Tibial artery (tissue), 4 donors: Measurements from ENCODE around the gene RAP1GAP2.

Experiments
- DNase-seq, 2 donors: peaks; one replicate each; pipeline ENCODE4 v3.0.0-alpha.2; 2019
- H3K27ac ChIP-seq, 2 donors: fragments of 200-600 bp; sonication (generic) in 1 of 2; 1 replicate in 1 of 2; 2 replicates in 1 of 2; pipeline ENCODE4 v1.5.1; 2018 to 2019; ENCODE audit warnings: mild to moderate bottlenecking in 1 of 2
- H3K27me3 ChIP-seq, 2 donors: fragments of 200-600 bp; sonication (generic) in 1 of 2; one replicate each; pipeline versions ENCODE4 v1.5.1 to v1.6.0; 2016 to 2019
- H3K36me3 ChIP-seq, 3 donors: fragments of 200-600 bp; sonication (generic) in 2 of 3; one replicate each; pipeline ENCODE4 v1.5.1; 2016 to 2019; ENCODE audit warnings: mild to moderate bottlenecking in 2 of 3
- H3K4me1 ChIP-seq, 4 donors: fragments of 200-600 bp; sonication (generic) in 2 of 4; 1 replicate in 3 of 4; 2 replicates in 1 of 4; pipeline ENCODE4 v1.5.1; 2016 to 2019
- H3K4me3 ChIP-seq, 2 donors: fragments of 200-600 bp; sonication (generic) in 1 of 2; 1 replicate in 1 of 2; 2 replicates in 1 of 2; pipeline ENCODE4 v1.5.1; 2018 to 2019; ENCODE audit warnings: mild to moderate bottlenecking in 2 of 2
- H3K9me3 ChIP-seq, 3 donors: fragments of 200-600 bp; sonication (generic) in 1 of 3; one replicate each; pipeline ENCODE4 v1.5.1; 2016 to 2019
- intact Hi-C: fragments of 100-400 bp; cut with DNase I; formaldehyde crosslinking; loops from one replicate; pipeline ENCODE4 v1.15.0; 2023; ENCODE audit warnings: low total_unique reads
- TF ChIP-seq, protein P1 (sequence below), 2 experiments: fragments of 200-600 bp in 1 of 2; fragments of 450-650 bp in 1 of 2; IDR thresholded peaks; one replicate each; pipeline ENCODE4 v1.5.1; 2017 to 2019; ENCODE audit warnings: antibody characterized with exemption in 2 of 2, mild to moderate bottlenecking in 1 of 2, moderate library complexity in 1 of 2

The RAP1GAP2 gene

DNA sequence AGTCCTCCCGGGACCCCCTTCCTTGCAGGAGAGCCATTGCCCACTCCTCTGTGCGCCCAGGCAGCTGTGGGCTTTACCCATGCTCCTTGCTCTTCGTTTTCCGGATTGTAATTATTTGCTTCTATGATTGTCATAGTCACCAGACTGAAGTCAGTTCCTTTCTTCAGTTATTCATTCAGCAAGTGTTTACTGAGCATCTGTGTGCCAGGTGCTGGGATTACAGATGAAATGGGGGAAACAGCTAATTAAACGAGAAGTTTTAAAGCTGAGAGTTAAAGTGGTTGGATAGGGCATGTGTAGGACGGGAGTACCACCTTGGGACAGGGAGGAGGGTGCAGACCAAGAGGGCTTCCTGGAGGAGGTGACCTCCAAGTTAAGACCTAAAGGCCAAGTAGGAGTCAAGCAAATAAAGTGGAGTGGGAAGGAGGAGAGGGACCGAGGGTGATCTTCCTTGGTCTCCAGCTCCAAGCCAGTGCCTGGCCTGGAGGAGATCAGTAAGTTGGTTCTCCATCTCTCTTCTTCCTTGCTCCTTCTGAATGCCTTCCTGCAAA lies 140.6 kb downstream of the RAP1GAP2 start:
- TF ChIP-seq, protein P1, sequence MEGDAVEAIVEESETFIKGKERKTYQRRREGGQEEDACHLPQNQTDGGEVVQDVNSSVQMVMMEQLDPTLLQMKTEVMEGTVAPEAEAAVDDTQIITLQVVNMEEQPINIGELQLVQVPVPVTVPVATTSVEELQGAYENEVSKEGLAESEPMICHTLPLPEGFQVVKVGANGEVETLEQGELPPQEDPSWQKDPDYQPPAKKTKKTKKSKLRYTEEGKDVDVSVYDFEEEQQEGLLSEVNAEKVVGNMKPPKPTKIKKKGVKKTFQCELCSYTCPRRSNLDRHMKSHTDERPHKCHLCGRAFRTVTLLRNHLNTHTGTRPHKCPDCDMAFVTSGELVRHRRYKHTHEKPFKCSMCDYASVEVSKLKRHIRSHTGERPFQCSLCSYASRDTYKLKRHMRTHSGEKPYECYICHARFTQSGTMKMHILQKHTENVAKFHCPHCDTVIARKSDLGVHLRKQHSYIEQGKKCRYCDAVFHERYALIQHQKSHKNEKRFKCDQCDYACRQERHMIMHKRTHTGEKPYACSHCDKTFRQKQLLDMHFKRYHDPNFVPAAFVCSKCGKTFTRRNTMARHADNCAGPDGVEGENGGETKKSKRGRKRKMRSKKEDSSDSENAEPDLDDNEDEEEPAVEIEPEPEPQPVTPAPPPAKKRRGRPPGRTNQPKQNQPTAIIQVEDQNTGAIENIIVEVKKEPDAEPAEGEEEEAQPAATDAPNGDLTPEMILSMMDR (IDR thresholded peaks at IDR 0.05) = no peak
- Histone ChIP-seq H3K4me1 (peaks cover 0 to 11% (median 5%) of the 10 kb centered on the region in 4 donors), H3K4me3 (no peak overlapping the region), H3K27me3 (no peaks in the 10 kb centered on the region), H3K36me3 (no peaks in the 10 kb centered on the region), H3K9me3 (no peaks in the 10 kb centered on the region), H3K27ac (no peak overlapping the region)
- no peak for DNase-seq
- intact Hi-C loops = no loop called here

DNA sequence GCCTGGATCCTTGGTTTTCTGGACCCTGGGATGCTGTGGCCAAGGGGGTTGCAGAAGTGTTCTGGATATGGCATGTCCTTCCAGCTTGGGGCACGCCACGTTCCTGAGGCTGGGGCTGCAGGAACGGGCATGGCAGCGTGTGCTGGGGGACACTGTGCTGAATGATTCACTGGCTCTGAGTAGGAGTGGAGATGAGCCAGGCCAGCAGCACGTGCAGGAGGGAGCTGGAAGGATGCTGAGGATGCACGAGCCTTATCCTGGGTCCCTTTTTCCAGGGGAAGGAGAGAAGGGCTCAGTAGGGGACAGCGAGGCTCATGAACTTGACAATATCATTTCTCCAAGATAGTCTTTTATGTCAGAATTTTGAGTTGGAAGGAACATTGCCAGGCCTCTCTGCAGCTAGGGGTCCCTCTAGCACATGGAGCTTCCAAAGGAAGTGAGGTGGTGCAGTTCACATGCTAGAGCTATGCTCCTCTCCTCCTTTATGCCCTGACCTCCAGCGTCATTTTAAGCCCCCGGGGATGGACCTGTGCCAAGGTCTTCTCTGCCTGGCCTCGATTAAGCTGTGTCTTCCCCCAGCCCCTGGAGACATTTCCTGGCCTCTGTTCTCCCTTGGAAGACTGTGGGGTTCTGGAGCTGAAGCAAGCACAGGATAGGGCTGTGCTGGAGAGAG lies 141.2 kb downstream of the RAP1GAP2 start:
- no peak overlapping the region for H3K27ac ChIP-seq
- TF ChIP-seq, protein P1 (IDR thresholded peaks at IDR 0.05) = no peak
- no peaks in the 10 kb centered on the region for H3K36me3 ChIP-seq
- H3K4me3 ChIP-seq = no peak overlapping the region
- H3K9me3 ChIP-seq = no peaks in the 10 kb centered on the region
- H3K4me1 ChIP-seq = peaks cover 0 to 11% (median 5%) of the 10 kb centered on the region in 4 donors
- DNase-seq = no peak
- intact Hi-C loops = no loop called here
- H3K27me3 ChIP-seq = no peaks in the 10 kb centered on the region

DNA sequence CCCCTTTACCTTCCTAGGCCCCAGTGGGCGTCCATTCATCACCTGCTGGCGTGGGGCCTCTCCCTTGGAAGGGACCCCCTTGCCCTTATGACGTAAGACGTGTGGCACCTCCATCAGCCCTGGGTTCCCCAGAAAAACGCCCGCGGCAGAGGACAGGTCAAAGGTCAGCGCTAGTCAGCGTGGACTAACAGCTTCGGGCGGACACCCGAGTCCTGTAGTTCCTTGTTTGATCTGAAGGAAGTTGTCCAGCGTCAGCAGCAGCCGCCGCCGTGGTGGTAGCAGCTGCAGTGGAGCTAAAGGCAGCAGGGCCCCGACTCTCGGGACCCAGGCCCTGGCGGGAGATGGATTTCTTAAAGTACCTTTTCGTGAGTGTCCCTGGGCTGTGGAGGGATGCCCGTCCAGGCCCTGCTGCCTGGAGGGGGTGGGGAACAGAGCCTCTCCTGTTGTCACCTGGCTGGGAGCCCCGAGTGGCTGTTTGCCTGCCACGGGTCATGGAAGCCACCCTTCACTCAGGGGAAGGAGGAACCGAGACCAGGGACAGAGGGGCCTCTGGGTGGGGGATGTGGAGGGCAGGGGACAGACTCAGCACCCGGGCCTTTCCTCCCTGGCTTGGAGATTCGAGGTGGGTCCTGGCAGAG lies 143.6 kb downstream of the RAP1GAP2 start:
- intact Hi-C loops = no loop called here
- H3K4me3 ChIP-seq = peak overlapping the region in 1 of 2 donors; percentile 7
- no peaks in the 10 kb centered on the region for H3K9me3 ChIP-seq
- H3K4me1 ChIP-seq = peaks cover 0 to 11% (median 5%) of the 10 kb centered on the region in 4 donors
- H3K27ac ChIP-seq = peak overlapping the region in 1 of 2 donors; percentile 37
- no peaks in the 10 kb centered on the region for H3K36me3 ChIP-seq
- DNase-seq = no peak
- TF ChIP-seq, protein P1 (IDR thresholded peaks at IDR 0.05) = no peak
- no peaks in the 10 kb centered on the region for H3K27me3 ChIP-seq

DNA sequence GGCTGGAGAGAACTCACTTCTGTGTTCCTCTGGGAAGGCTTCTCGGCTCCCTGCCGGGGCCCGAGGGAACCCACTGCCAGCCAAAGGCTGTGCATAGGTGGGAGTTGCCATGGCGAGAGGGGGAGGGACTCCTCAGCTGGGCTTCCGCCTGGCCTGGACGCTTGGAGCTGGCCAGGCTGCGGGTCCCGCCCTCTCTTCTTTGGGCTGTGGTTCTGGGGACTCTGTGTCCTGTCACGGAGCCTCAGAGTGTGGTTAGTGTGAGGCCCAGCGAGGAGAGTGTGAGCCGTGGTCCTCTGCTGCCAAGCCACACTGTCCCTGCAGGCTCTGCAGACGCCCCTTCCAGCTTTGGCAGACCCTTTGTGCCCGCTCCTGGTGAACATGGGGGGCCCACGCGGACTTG lies 144.1 kb downstream of the RAP1GAP2 start:
- intact Hi-C loops = no loop called here
- H3K36me3 ChIP-seq = no peaks in the 10 kb centered on the region
- TF ChIP-seq, protein P1 (IDR thresholded peaks at IDR 0.05) = no peak
- H3K27me3 ChIP-seq = no peaks in the 10 kb centered on the region
- peaks cover 0 to 11% (median 5%) of the 10 kb centered on the region in 4 donors for H3K4me1 ChIP-seq
- H3K9me3 ChIP-seq = no peaks in the 10 kb centered on the region
- peak overlapping the region in 1 of 2 donors; percentile 7 for H3K4me3 ChIP-seq
- peak overlapping the region in 1 of 2 donors; percentile 37 for H3K27ac ChIP-seq
- peak; percentile 44 to 70 for DNase-seq

DNA sequence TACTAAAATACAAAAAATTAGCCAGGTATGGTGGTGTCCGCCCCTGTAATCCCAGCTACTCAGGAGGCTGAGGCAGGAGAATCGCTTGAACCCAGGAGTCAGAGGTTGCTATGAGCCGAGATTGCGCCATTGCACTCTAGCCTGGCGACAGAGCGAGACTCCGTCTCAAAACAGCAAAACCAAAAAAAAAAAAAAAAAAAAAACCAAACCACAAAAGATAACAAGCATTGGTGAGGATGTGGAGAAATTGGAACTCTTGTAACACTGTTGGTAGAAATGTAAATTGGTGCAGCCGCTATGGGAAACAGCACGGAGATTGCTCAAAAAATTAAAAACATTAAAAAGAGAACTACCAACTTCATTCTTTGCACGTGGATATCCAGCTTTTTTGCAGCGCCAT lies 147.7 kb downstream of the RAP1GAP2 start:
- Histone ChIP-seq H3K4me3 (no peak overlapping the region), H3K4me1 (peaks cover 0 to 11% (median 5%) of the 10 kb centered on the region in 4 donors), H3K9me3 (no peaks in the 10 kb centered on the region), H3K36me3 (no peaks in the 10 kb centered on the region), H3K27ac (no peak overlapping the region), H3K27me3 (no peaks in the 10 kb centered on the region)
- no peak for DNase-seq
- TF ChIP-seq, protein P1 (IDR thresholded peaks at IDR 0.05) = no peak
- intact Hi-C loops = no loop called here
